Stimulated activated CD8-positive, alpha-beta memory T cell treated with anti-CD3 and anti-CD28 coated beads, Interleukin-4, amount 100 ng/mL, for 24 hours (primary cell): ENCODE results near the gene ATXN1.
"Not testable (repeated sequence)": the region's sequence is repeated elsewhere in the genome, so short reads cannot be mapped to it uniquely, and the experiment has no call there.

Source experiments
- DNase-seq: peaks from one replicate; pipeline ENCODE4 v3.0.0-alpha.2; 2020; ENCODE audit warnings: low read depth

The ATXN1 gene

DNA sequence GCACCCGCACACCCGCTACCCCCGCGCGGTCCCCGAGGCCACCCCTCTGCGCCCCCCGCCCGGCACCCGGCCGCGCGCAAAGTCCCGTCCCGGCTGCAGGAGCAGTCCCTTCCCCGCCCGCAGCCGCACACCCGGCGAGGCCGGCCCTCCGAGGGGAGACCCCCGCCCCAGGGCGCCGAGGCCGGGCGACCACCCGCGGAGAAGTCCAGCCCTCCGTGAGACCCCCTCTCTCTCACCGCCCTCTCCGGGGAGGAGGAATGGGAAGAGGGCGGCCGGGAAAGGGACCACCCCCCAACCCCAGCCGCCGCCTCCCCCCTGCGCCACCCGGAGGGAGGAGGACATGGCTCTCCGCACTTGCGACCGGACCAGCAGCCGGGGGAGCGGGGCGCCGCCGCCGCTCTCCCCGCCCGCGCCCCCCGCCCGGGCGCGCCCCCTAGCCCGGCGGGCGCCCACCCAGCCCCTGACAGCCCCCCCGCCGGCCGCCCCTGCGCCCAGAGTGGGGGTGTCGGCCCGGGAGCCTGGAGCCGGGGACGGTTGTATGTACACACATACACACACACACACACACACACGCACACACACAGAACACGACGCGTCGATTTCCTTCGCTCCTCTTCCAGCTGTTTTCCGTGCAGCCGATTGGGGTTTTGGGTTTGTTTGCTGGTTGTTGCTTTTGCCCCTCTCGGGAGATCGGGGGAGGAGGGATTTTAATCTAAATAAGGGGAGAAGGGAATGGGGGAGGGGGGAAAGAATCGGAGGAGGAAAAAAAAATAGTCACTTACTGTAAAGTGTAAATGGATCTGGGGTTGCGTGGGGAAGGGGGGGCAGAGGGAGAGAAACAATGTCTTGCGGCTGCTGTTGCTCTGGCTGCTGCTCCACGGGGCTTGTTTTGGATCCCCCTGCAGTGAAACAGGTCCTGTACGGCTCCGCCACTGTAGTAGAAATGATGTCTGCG lies at the start of gene ATXN1:
Gene ATXN1 (minus strand): TSS at position 945 of the 955 bp plus-strand sequence.
- peak; percentile 17 for DNase-seq

GRCh38 chr6:16810411-16810810 lies 49.2 kb upstream of the ATXN1 start:
- no peak for DNase-seq

GRCh38 chr6:16809753-16810358 lies 48.6 kb upstream of the ATXN1 start:
- no peak for DNase-seq

- no peak for DNase-seq
Measured at GRCh38 chr6:16807956-16808355, 46.7 kb upstream of the ATXN1 start.

GRCh38 chr6:16806363-16806762 lies 45.1 kb upstream of the ATXN1 start:
- DNase-seq: no peak

GRCh38 chr6:16805243-16805950 lies 44.1 kb upstream of the ATXN1 start:
- no peak for DNase-seq

DNA sequence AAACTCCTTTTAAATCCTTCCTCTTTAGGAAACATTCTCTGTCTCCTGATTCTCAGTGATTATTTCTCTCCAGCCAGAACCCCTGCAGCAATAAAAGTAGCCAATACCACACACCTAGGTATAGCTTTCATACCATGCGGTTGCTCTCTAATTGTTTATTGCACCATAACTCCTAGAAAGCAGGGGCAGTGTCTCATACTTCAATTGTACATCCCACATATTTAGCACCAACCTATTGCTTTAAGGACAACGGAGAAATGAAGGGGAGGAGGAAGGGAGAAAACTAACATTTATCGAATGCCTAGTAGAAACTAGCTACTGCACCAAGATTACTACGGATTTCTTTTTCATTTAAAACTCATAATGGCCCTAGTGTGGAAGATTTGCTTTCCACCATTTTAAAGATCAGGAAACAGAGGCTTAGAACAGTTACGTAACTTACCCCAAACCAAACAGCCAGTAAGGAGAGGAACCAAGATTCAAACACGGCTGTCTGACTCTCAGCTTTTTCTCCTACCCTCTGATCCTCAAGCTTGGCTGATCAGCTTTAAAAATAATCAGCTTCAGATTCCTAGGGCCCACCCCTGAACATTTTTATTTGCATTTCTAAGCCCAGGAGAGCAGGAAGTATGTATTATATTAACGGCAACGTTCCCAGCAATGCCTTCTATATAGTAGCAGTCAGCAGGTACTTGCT lies 43.4 kb upstream of the ATXN1 start:
- no peak for DNase-seq

DNA sequence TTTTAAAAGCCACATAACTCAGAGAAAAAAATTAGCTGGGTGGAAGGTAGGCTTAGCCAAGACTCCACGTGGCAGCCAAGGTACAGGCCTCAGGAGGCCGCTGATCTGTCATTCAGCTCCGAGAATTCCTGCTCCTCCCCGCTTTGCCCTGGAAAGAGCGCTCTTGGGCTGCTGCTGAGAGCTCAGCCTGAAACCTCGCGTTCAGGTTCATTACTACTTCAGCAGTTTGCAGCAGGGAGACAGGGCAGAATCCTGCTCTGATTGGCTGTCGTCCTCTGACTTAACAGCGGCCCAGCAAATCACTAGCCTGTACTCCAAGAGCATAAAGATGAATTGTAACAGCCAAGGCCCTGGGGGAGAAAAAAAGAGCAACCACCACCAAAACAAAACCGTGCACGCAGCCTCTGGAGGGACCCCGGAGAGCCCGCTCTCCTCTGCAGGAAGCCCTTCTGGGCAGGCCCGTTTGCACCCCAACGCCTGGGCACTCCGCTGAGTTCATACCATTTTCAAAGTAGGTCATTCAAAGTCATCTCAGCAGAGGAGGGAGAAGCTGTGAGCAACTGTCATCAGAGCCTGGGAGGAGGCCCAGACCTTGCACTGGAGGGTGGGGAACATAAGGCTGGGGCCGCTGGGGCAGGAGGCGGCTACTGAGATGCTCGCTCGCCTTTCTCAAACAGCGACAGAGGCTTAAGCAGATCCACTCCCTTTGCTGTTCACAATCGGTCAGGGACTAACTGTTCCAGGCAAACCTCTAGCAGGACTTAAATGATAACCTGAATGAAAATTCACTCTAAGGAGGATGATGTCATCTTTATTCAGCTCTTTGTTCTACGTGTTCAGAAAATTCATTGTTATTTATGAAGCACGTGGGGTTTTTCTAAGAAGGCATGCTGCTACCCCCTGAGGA lies 42.3 kb upstream of the ATXN1 start:
- no peak for DNase-seq

GRCh38 chr6:16802071-16802470 lies 40.8 kb upstream of the ATXN1 start:
- DNase-seq: no peak

GRCh38 chr6:16800942-16801341 lies 39.7 kb upstream of the ATXN1 start:
- no peak for DNase-seq

DNA sequence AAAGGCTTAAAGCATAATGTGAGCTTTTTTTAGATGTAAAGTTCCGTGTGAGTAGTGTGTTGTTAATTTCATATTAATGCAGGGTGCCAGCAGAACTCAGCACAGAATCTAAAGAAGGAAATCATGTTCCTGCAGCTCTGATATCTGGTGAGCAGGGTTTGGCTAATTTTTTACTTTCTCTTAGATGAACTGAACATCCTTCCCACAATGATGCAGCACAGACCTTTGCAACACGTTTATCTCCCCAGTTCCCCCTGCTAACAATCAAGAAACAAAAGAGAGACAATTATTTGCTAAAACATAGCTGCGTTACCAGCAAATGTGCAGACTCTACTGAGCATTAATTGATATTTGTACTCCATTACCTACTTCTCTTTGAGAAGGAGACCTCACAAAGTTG lies 39.1 kb upstream of the ATXN1 start:
- DNase-seq: no peak

DNA sequence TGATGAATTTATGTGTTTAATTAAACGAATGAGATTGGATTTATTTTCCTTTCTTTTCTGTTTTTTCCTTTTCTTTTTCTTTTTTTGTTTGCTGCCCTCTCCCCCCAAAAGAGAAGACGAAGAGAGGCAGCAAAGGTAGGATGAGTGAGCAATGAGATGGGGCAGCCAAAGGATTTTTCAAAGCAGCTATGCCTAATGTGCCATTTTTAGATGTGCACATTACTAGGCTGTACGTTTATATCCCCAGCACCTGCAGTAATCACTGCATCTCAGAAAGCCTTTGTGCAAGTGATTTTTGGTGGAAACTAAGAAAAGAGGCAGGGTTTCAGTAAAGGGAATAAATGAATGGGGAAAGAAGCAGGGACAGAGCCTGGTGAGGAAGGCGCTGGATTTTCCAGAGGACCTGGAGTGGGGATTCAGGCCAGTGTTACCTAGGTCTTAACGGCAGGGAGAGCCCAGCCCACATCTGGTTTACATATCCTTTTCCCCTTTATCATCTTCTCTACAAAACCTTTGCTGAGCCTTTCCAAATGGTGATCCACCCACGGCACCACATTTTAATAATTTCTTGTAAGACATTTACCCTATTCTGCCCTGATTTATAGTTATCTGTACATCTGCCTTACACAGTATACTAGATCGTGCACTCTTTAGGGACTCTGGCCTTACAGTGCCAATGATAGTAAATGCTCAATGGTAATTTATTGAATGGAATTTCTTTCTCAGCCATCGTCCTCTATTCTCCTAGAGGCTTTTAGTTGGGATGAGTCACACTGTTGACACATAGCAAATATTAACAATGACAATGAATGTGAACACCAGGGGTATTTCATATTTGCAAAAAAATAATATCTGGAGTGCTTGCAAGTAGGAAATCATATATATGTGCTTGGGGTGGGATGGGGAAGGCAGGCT lies 38.3 kb upstream of the ATXN1 start:
- DNase-seq: no peak

GRCh38 chr6:16793828-16794412 lies 32.7 kb upstream of the ATXN1 start:
- no peak for DNase-seq

- DNase-seq: no peak
Measured at GRCh38 chr6:16789329-16790038, 28.2 kb upstream of the ATXN1 start.

DNA sequence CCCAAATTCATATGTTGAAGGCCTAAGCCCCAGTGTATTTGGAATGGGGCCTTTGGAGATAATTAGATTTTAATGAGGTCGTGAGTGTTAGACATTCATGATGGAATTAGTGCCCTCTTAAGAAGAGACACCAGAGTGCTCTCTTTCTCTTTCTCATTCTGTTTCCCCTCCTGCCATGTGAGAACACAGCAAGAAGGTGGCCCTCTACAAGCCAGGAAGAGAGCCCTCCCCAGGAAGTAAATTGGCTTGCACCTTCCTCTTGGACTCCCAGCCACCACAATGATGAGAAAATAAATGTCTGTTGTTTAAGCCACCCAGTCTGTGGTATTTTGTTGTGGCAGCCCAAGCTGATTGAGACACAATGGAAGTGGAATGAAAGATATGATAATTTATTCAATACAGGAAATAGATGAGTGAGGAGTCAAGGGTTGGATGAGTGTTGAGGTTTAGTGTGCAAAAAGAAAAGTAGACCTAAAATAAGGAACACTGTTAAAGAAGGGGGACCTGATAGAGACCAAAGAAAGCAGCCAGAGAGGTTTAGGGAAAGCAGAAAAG lies 25.9 kb upstream of the ATXN1 start:
- DNase-seq: no peak

DNA sequence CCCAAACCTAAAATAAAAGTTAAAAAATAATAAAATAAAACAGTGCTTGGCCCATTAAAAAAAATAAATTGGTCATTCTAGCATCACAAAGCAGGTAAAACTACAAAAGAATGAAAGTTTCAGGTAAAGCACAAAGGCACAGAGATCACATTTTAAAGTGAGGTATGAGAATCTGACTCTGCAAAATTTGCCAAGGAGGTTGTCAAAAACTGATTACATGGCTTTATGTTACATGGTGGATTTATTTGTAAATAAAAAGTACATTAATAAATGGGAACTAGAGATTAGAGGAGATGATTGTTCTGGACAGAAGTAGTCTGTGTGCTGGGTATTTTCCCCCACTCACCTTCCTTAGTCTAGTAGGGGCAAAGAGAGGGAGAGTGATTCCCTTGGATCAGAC lies 24.2 kb upstream of the ATXN1 start:
- DNase-seq: no peak

DNA sequence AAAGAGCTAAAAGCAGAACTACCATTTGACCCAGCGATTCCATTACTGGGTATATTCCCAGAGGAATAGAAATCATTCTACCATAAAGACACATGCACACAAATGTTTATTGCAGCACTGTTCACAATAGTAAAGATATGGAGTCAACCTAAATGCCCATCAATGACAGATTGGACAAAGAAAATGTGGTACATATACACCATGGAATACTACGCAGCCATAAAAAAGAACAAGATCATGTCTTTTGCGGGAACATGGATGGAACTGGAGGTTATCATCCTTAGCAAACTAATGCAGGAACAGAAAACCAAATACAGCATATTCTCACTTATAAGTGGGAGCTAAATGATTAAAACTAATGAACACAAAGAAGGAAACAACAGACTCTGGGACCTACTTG lies 23.7 kb upstream of the ATXN1 start:
- DNase-seq: not testable (repeated sequence)

- no peak for DNase-seq
Measured at GRCh38 chr6:16783952-16784565, 22.8 kb upstream of the ATXN1 start.
